ENCODE measurements around the gene MVB12A. TPM values are rescaled to one million over a fixed set of nuclear protein-coding genes. Genes with fewer than 3 reads are reported as not detected.

Gene MVB12A
- total RNA-seq, 2 donors from 2014 or later, result 25.3 to 103 TPM

- peaks cover 16 to 25% of the 10 kb centered on the region in 2 donors for H3K4me1 ChIP-seq (ENCODE audit: control insufficient read depth in 1 of 2, low read depth in 2 of 2)
- ATAC-seq (ENCODE audit: insufficient number of reproducible peaks, low FRiP score, low read depth), result no peak
- no peak for TF ChIP-seq CTCF (IDR thresholded peaks at IDR 0.05)
- peak overlapping the region; percentile 84 for H3K4me3 ChIP-seq
- no peaks in the 10 kb centered on the region for H3K27me3 ChIP-seq (replicated peaks; ENCODE audit: insufficient read depth)
- H3K36me3 ChIP-seq, result no peaks in the 10 kb centered on the region
- peak overlapping the region; percentile 79 to 81 for H3K27ac ChIP-seq
- no peak for DNase-seq (ENCODE audit: low spot score)
- no peaks in the 10 kb centered on the region for H3K9me3 ChIP-seq
These were observed 48.6 kb downstream of the MVB12A start for GRCh38 chr19:17468302-17469091.

GRCh38 chr19:17469092-17469480, 49.2 kb downstream of the MVB12A start:
- Histone ChIP-seq H3K36me3 (no peaks in the 10 kb centered on the region), H3K4me1 (ENCODE audit: control insufficient read depth in 1 of 2, low read depth in 2 of 2) (peaks cover 16 to 25% of the 10 kb centered on the region in 2 donors), H3K9me3 (no peaks in the 10 kb centered on the region), H3K27ac (peak overlapping the region; percentile 79 to 81), H3K4me3 (peak overlapping the region; percentile 84), H3K27me3 (replicated peaks; ENCODE audit: insufficient read depth) (no peaks in the 10 kb centered on the region)
- DNase-seq (ENCODE audit: low spot score) (no peak), ATAC-seq (ENCODE audit: insufficient number of reproducible peaks, low FRiP score, low read depth) (peak; percentile 3)
- TF ChIP-seq CTCF (IDR thresholded peaks at IDR 0.05), result no peak

GRCh38 chr19:17469481-17470067, 49.7 kb downstream of the MVB12A start:
- no peak for TF ChIP-seq CTCF (IDR thresholded peaks at IDR 0.05)
- peak overlapping the region; percentile 84 for H3K4me3 ChIP-seq
- peak; percentile 99 for DNase-seq (ENCODE audit: low spot score)
- peaks cover 16 to 25% of the 10 kb centered on the region in 2 donors for H3K4me1 ChIP-seq (ENCODE audit: control insufficient read depth in 1 of 2, low read depth in 2 of 2)
- H3K36me3 ChIP-seq, result no peaks in the 10 kb centered on the region
- H3K9me3 ChIP-seq, result no peaks in the 10 kb centered on the region
- peak; percentile 64 for ATAC-seq (ENCODE audit: insufficient number of reproducible peaks, low FRiP score, low read depth)
- H3K27ac ChIP-seq, result peak overlapping the region; percentile 79 to 81
- no peaks in the 10 kb centered on the region for H3K27me3 ChIP-seq (replicated peaks; ENCODE audit: insufficient read depth)

- ATAC-seq (ENCODE audit: insufficient number of reproducible peaks, low FRiP score, low read depth) (peak; percentile 80), DNase-seq (ENCODE audit: low spot score) (peak; percentile 97)
- Histone ChIP-seq H3K27me3 (replicated peaks; ENCODE audit: insufficient read depth) (no peaks in the 10 kb centered on the region), H3K9me3 (no peaks in the 10 kb centered on the region), H3K4me3 (peak within 1 kb of the TSS; percentile 84), H3K4me1 (ENCODE audit: control insufficient read depth in 1 of 2, low read depth in 2 of 2) (peaks cover 21 to 29% of the 10 kb centered on the region in 2 donors), H3K36me3 (no peaks in the 10 kb centered on the region), H3K27ac (peak within 1 kb of the TSS; percentile 79 to 81)
- TF ChIP-seq CTCF (IDR thresholded peaks at IDR 0.05), result no peak
These were observed 50.4 kb downstream of the MVB12A start, which contains the start of gene SLC27A1 for GRCh38 chr19:17470068-17470841. Gene SLC27A1, plus strand, starts transcription at chr19:17470524. Its CDS starts 17 bp downstream, at chr19:17470541.

Measured in thoracic aorta (tissue), 2 donors.